IMR-90 (cell line): ENCODE data around the gene ZDHHC8. TPM values are rescaled to one million over a fixed set of nuclear protein-coding genes. Genes with fewer than 3 reads are reported as not detected.

Source experiments
- ATAC-seq: fragments of 200-7000 bp; cut with Tn5 transposase; 2 replicates; pipeline ENCODE4 v1.9.1; 2020; ENCODE audit warnings: low read depth, mild to moderate bottlenecking, moderate library complexity
- BruUV-seq: library from RNA; stranded (reverse); fragments of 400-500 nt; replicated peaks from 2 replicates; lab custom pipeline; 2021; lab: Mats Ljungman, UMichigan
- CTCF ChIA-PET: fragments of 300-600 bp; formaldehyde crosslinking; extraction: SDS; loops from one replicate; lab custom pipeline; 2021; ENCODE audit warnings: antibody characterized with exemption; lab: Yijun Ruan, JAX
- POLR2A ChIA-PET: fragments of 300-600 bp; sonication (Branson Sonifier 250); formaldehyde crosslinking; loops from one replicate; lab custom pipeline; 2022; ENCODE audit warnings: antibody characterized with exemption; ENCODE audit not compliant: unreplicated experiment; lab: Charles Lee
- DNase-seq: peaks from one replicate; pipeline ENCODE4 v3.0.0; 2013
- H2AFZ ChIP-seq: replicated peaks from 2 replicates; pipeline ENCODE3; 2013; ENCODE audit warnings: low read length, mild to moderate bottlenecking; ENCODE audit not compliant: poor library complexity
- H2AK5ac ChIP-seq: 2 replicates; pipeline ENCODE4 v1.6.1; 2013; ENCODE audit warnings: low read depth, low read length, inconsistent platforms
- H2AK9ac ChIP-seq: replicated peaks from 2 replicates; pipeline ENCODE3; 2013; ENCODE audit warnings: mild to moderate bottlenecking, low read depth, low read length, moderate library complexity; ENCODE audit not compliant: poor library complexity
- H2BK120ac ChIP-seq: 2 replicates; pipeline ENCODE4 v1.6.1; 2013; ENCODE audit warnings: low read depth, low read length, inconsistent platforms
- H2BK15ac ChIP-seq: 3 replicates; pipeline ENCODE4 v1.6.1; 2013; ENCODE audit warnings: low read depth, low read length, inconsistent platforms
- H2BK20ac ChIP-seq: 2 replicates; pipeline ENCODE4 v1.6.1; 2013; ENCODE audit warnings: low read depth, mild to moderate bottlenecking, inconsistent platforms, low read length, moderate library complexity
- H2BK5ac ChIP-seq: 2 replicates; pipeline ENCODE4 v1.6.1; 2013; ENCODE audit warnings: mild to moderate bottlenecking, low read depth, low read length, inconsistent platforms; ENCODE audit not compliant: poor library complexity, severe bottlenecking
- H3K14ac ChIP-seq: replicated peaks from 2 replicates; pipeline ENCODE4 v1.6.1; 2013; ENCODE audit warnings: low read depth, low read length, inconsistent platforms
- H3K18ac ChIP-seq: 2 replicates; pipeline ENCODE4 v1.6.1; 2013; ENCODE audit warnings: low read depth, low read length, control low read depth
- H3K23ac ChIP-seq: 2 replicates; pipeline ENCODE4 v1.6.1; 2013; ENCODE audit warnings: low read depth, low read length, inconsistent platforms
- H3K27ac ChIP-seq: 2 replicates; pipeline ENCODE4 v1.5.1; 2013; ENCODE audit warnings: mild to moderate bottlenecking, control low read depth, low read length; ENCODE audit not compliant: insufficient read depth
- H3K27me3 ChIP-seq: 2 replicates; pipeline ENCODE4 v1.6.1; 2013; ENCODE audit warnings: low read length; ENCODE audit not compliant: control insufficient read depth, insufficient read depth
- H3K36me3 ChIP-seq: 2 replicates; pipeline ENCODE4 v1.6.1; 2013; ENCODE audit warnings: low read length, mixed read lengths; ENCODE audit not compliant: control insufficient read depth, insufficient read depth
- H3K4ac ChIP-seq: 2 replicates; pipeline ENCODE4 v1.6.1; 2013; ENCODE audit warnings: low read depth, low read length, inconsistent platforms
- H3K4me1 ChIP-seq: 2 replicates; pipeline ENCODE4 v1.6.1; 2013; ENCODE audit warnings: low read length, mixed read lengths; ENCODE audit not compliant: control insufficient read depth, insufficient read depth
- H3K4me2 ChIP-seq: 2 replicates; pipeline ENCODE4 v1.6.1; 2013; ENCODE audit warnings: low read depth, mild to moderate bottlenecking, control low read depth, low read length, moderate library complexity
- H3K4me3 ChIP-seq: 2 replicates; pipeline ENCODE4 v1.5.1; 2013; ENCODE audit warnings: low read depth, mild to moderate bottlenecking, control low read depth, low read length, moderate library complexity; ENCODE audit not compliant: insufficient read depth
- H3K56ac ChIP-seq: 2 replicates; pipeline ENCODE4 v1.6.1; 2013; ENCODE audit warnings: low read length, inconsistent platforms; ENCODE audit not compliant: insufficient read depth; ENCODE audit errors: extremely low read depth
- H3K79me1 ChIP-seq, 2 experiments: 2 replicates each; pipeline ENCODE4 v1.6.1; 2013; ENCODE audit warnings: low read length in 2 of 2, inconsistent platforms in 1 of 2, low read depth in 1 of 2
- H3K9ac ChIP-seq: 2 replicates; pipeline ENCODE4 v1.6.1; 2013; ENCODE audit warnings: low read depth, low read length, control low read depth
- H3K9me1 ChIP-seq: 2 replicates; pipeline ENCODE4 v1.6.1; 2013; ENCODE audit warnings: low read length, inconsistent platforms; ENCODE audit not compliant: insufficient read depth
- H3K9me3 ChIP-seq: 2 replicates; pipeline ENCODE4 v1.6.1; 2013; ENCODE audit warnings: low read length; ENCODE audit not compliant: control insufficient read depth, insufficient read depth
- H4K20me1 ChIP-seq: 2 replicates; pipeline ENCODE4 v1.6.1; 2013; ENCODE audit warnings: low read length, inconsistent platforms; ENCODE audit not compliant: insufficient read depth
- H4K5ac ChIP-seq: 2 replicates; pipeline ENCODE4 v1.6.1; 2013; ENCODE audit warnings: mild to moderate bottlenecking, low read depth, low read length, control low read depth
- H4K8ac ChIP-seq, 2 experiments: 2 replicates each; pipeline ENCODE4 v1.6.1; 2013; ENCODE audit warnings: low read depth in 2 of 2, low read length in 2 of 2, control low read depth in 1 of 2, inconsistent platforms in 1 of 2
- H4K91ac ChIP-seq: 2 replicates; pipeline ENCODE4 v1.6.1; 2013; ENCODE audit warnings: low read depth, low read length, inconsistent platforms; ENCODE audit not compliant: insufficient read depth
- BHLHE40 ChIP-seq: fragments of 150-350 bp; IDR thresholded peaks from 2 replicates; pipeline ENCODE4 v1.6.1; 2016; ENCODE audit warnings: mild to moderate bottlenecking, low read depth, low read length
- CTCF ChIP-seq: conservative IDR thresholded peaks from 2 replicates; pipeline ENCODE4 v1.5.1; 2012; ENCODE audit warnings: mild to moderate bottlenecking, low read depth, low read length, improper control_type of control experiment
- FOS ChIP-seq: fragments of 150-350 bp; IDR thresholded peaks from 2 replicates; pipeline ENCODE4 v1.6.1; 2016; ENCODE audit warnings: low read depth, low read length
- MXI1 ChIP-seq: IDR thresholded peaks from 2 replicates; pipeline ENCODE4 v1.6.1; 2012; ENCODE audit warnings: low read depth, mild to moderate bottlenecking, low read length, moderate library complexity, borderline replicate concordance
- WGBS, 2 experiments: methylation state at CpG; one replicate each; pipeline versions ENCODE4 v1.1.5 to v1.1.7; 2013; ENCODE audit warnings: missing lambda C conversion rate in 2 of 2; ENCODE audit not compliant: insufficient read length in 1 of 2; ENCODE audit errors: extremely low coverage in 2 of 2; 5-methylcytosine and 5-hydroxymethylcytosine counted together
- dilution Hi-C: fragments of 300-500 bp; cut with HindIII; formaldehyde crosslinking; loops from one replicate; pipeline ENCODE4 v1.14.3; 2018; ENCODE audit warnings: low sequenced_read_pairs; ENCODE audit not compliant: unreplicated experiment
- in situ Hi-C: fragments of 300-500 bp; cut with MboI; formaldehyde crosslinking; loops from 3 replicates; pipeline ENCODE4 v1.14.3; 2019; ENCODE audit warnings: low sequenced_read_pairs, inconsistent platforms, mixed read lengths
- intact Hi-C: fragments of 100-400 bp; cut with micrococcal nuclease; formaldehyde crosslinking; loops from 2 replicates; pipeline ENCODE4 v1.10.0; 2022
- polyA plus RNA-seq, 3 experiments: library from polyadenylated mRNA; depleted of rRNA; stranded (reverse); fragments of >200 nt; gene quantifications; 2 replicates each; pipeline ENCODE4 v1.2.3, GENCODE V29; 2012; ENCODE audit warnings: low replicate concordance in 1 of 3
- total RNA-seq: library from RNA; depleted of rRNA; stranded (reverse); fragments of >200 nt; gene quantifications from 2 replicates; pipeline ENCODE4 v1.2.3, GENCODE V29; 2012

ZDHHC8 gene
- total and polyA plus RNA-seq, 2 of the 4 experiments (the other 2 are of a cell fraction): 2.5 to 72.6 TPM

- Histone ChIP-seq H3K79me1 (peaks cover 38 to 78% of the 10 kb centered on the region in 2 experiments), H2BK5ac (no peak overlapping the region), H2BK15ac (no peak overlapping the region), H2AK9ac (no peak overlapping the region), H3K36me3 (peaks cover 77% of the 10 kb centered on the region), H3K4ac (no peak overlapping the region), H3K18ac (no peak overlapping the region), H3K9me3 (no peaks in the 10 kb centered on the region), H4K91ac (no peak overlapping the region), H4K8ac (no peak overlapping the region), H3K9me1 (peaks cover 2% of the 10 kb centered on the region; the same call in 1 of the 2 replicates), H3K23ac (no peak overlapping the region), H3K56ac (no peak overlapping the region), H2AFZ (no peak overlapping the region), H3K27me3 (no peaks in the 10 kb centered on the region), H2BK20ac (no peak overlapping the region), H3K27ac (no peak overlapping the region), H3K9ac (no peak overlapping the region), H4K20me1 (peaks cover 40% of the 10 kb centered on the region), H3K14ac (no peak overlapping the region), H3K4me2 (no peak overlapping the region), H3K4me3 (no peak overlapping the region), H2BK120ac (no peak overlapping the region), H3K4me1 (peaks cover 4% of the 10 kb centered on the region; the same call in 1 of the 2 replicates), H2AK5ac (no peak overlapping the region), H4K5ac (no peak overlapping the region)
- in situ Hi-C loops (no loop called here), intact Hi-C loops (no loop called here), dilution Hi-C loops (no loop called here)
- TF ChIP-seq CTCF: no peak
- TF ChIP-seq FOS: no peak
- TF ChIP-seq MXI1: no peak
- TF ChIP-seq BHLHE40: no peak
- BruUV-seq: no TSS peak
- DNase-seq: no peak
- no peak for ATAC-seq
- ChIA-PET CTCF (no interaction called here), POLR2A (no interaction called here)
- WGBS, 2 experiments: 95% methylated on average over 9 of the region's 11 CpGs; no CpG with 5 or more reads in 1 of the 2 experiments
Observed at GRCh38 chr22:20092477-20092854, 39.1 kb upstream of the ZDHHC8 start.
